K562 (cell line): ENCODE results near the gene FIBIN.
"Not testable (repeated sequence)": the region's sequence is repeated elsewhere in the genome, so short reads cannot be mapped to it uniquely, and the experiment has no call there.

Experiments used
- CBX2 ChIP-seq: fragments of 200-600 bp; sonication (generic); IDR thresholded peaks from one replicate; pipeline ENCODE4 v1.6.1; 2012; ENCODE audit warnings: mild to moderate bottlenecking, low read length, inconsistent platforms; ENCODE audit not compliant: insufficient read depth, poor library complexity, severe bottlenecking
- CEBPB ChIP-seq: fragments of 450-650 bp; IDR thresholded peaks from 2 replicates; pipeline ENCODE4 v1.6.1; 2016; ENCODE audit warnings: missing genetic modification characterization, missing compliant biosample characterization
- CREBBP ChIP-seq: IDR thresholded peaks from one replicate; pipeline ENCODE4 v1.6.1; 2012; ENCODE audit warnings: low read depth, mild to moderate bottlenecking, control low read depth, inconsistent platforms, low read length
- CTCF ChIP-seq, 3 experiments: IDR thresholded peaks in 2 of 3; conservative IDR thresholded peaks in 1 of 3; 2 replicates each; pipeline ENCODE4 v1.5.1; 2011 to 2012; ENCODE audit warnings: low read length in 3 of 3, mild to moderate bottlenecking in 3 of 3, control low read depth in 2 of 3, improper control_type of control experiment in 1 of 3, inconsistent platforms in 1 of 3, low read depth in 1 of 3, mixed read lengths in 1 of 3, moderate library complexity in 1 of 3; ENCODE audit not compliant: insufficient read depth in 2 of 3
- HMG20A ChIP-seq: fragments of 450-650 bp; formaldehyde crosslinking; conservative IDR thresholded peaks from 2 replicates; pipeline ENCODE4 v1.4.0; 2020; ENCODE audit warnings: mild to moderate bottlenecking, mixed read lengths
- HNRNPLL ChIP-seq: fragments of 200-400 bp; formaldehyde crosslinking; IDR thresholded peaks from 2 replicates; pipeline ENCODE4 v1.6.1; 2017; ENCODE audit warnings: low read length, low read depth, mild to moderate bottlenecking; ENCODE audit not compliant: poor library complexity, severe bottlenecking
- KDM2B ChIP-seq: fragments of 250-450 bp; sonication (Bioruptor Pico); IDR thresholded peaks from 2 replicates; pipeline ENCODE4 v1.8.0; 2021; ENCODE audit warnings: mild to moderate bottlenecking, moderate library complexity
- MEF2D ChIP-seq: conservative IDR thresholded peaks from 2 replicates; pipeline ENCODE4 v1.6.1; 2016; ENCODE audit warnings: low read depth, missing genetic modification characterization, missing compliant biosample characterization
- RAD21 ChIP-seq, 2 experiments: fragments of 250-450 bp in 1 of 2; fragments of 450-650 bp in 1 of 2; sonication (Bioruptor Pico) in 1 of 2; formaldehyde crosslinking in 1 of 2; IDR thresholded peaks in 1 of 2; conservative IDR thresholded peaks in 1 of 2; 2 replicates each; pipeline versions ENCODE4 v1.4.0 to v1.8.0; 2020 to 2022; ENCODE audit warnings: mild to moderate bottlenecking in 2 of 2, moderate library complexity in 1 of 2
- TCF7 ChIP-seq: sonication (generic); IDR thresholded peaks from 2 replicates; pipeline ENCODE4 v1.6.1; 2016; ENCODE audit warnings: antibody characterized with exemption, borderline replicate concordance
- TEAD4 ChIP-seq, 2 experiments: sonication (generic) in 1 of 2; formaldehyde crosslinking in 1 of 2; IDR thresholded peaks; 2 replicates each; pipeline versions ENCODE4 v1.6.1 to v1.8.0; 2012 to 2022; ENCODE audit warnings: borderline replicate concordance in 1 of 2, inconsistent platforms in 1 of 2, low read length in 1 of 2, mild to moderate bottlenecking in 1 of 2, missing genetic modification reagents in 1 of 2
- ZNF24 ChIP-seq: fragments of 450-650 bp; IDR thresholded peaks from 2 replicates; pipeline ENCODE4 v1.6.1; 2016
- TF ChIP-seq, protein P1 (sequence below): fragments of 150-350 bp; conservative IDR thresholded peaks from 2 replicates; pipeline ENCODE4 v1.6.1; 2014; ENCODE audit warnings: low read length

GRCh38 chr11:26977209-26977608 is 16.7 kb upstream of the FIBIN start:
- TF ChIP-seq MEF2D; CTCF (IDR thresholded peaks at IDR 0.05 in 2 of 3, conservative IDR thresholded peaks at IDR 0.05 in 1 of 3; ENCODE audit: insufficient read depth in 2 of 3, low read depth in 1 of 3, low read length in 3 of 3); ZNF24; CREBBP; TEAD4 (IDR thresholded peaks at IDR 0.05; ENCODE audit: low read length); TEAD4 (CRISPR knock-in tag; IDR thresholded peaks at IDR 0.05; ENCODE audit: borderline replicate concordance); CEBPB; HMG20A (CRISPR knock-in tag); TCF7; RAD21 (CRISPR knock-in tag; conservative IDR thresholded peaks at IDR 0.05 in 1 of 2, IDR thresholded peaks at IDR 0.05 in 1 of 2); KDM2B (CRISPR knock-in tag); CBX2; HNRNPLL: not testable (repeated sequence)
- TF ChIP-seq, protein P1, sequence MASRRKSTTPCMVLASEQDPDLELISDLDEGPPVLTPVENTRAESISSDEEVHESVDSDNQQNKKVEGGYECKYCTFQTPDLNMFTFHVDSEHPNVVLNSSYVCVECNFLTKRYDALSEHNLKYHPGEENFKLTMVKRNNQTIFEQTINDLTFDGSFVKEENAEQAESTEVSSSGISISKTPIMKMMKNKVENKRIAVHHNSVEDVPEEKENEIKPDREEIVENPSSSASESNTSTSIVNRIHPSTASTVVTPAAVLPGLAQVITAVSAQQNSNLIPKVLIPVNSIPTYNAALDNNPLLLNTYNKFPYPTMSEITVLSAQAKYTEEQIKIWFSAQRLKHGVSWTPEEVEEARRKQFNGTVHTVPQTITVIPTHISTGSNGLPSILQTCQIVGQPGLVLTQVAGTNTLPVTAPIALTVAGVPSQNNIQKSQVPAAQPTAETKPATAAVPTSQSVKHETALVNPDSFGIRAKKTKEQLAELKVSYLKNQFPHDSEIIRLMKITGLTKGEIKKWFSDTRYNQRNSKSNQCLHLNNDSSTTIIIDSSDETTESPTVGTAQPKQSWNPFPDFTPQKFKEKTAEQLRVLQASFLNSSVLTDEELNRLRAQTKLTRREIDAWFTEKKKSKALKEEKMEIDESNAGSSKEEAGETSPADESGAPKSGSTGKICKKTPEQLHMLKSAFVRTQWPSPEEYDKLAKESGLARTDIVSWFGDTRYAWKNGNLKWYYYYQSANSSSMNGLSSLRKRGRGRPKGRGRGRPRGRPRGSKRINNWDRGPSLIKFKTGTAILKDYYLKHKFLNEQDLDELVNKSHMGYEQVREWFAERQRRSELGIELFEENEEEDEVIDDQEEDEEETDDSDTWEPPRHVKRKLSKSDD, result not testable (repeated sequence)
